GM12878 (cell line): ENCODE data around the gene TMEM238L. TPM values are rescaled to one million over a fixed set of nuclear protein-coding genes. Genes with fewer than 3 reads are reported as not detected.

ENCODE experiments used
- ATAC-seq: fragments of 200-7000 bp; cut with Tn5 transposase; 3 replicates; pipeline ENCODE4 v1.9.1; 2020; ENCODE audit warnings: mild to moderate bottlenecking, moderate library complexity
- BruUV-seq: library from RNA; stranded (reverse); fragments of 400-500 nt; replicated peaks from 2 replicates; lab custom pipeline; 2021; lab: Mats Ljungman, UMichigan
- CTCF ChIA-PET: fragments of 300-600 bp; sonication (Branson Sonifier 250); formaldehyde crosslinking; extraction: SDS; loops from one replicate; lab custom pipeline; 2021; ENCODE audit warnings: inconsistent platforms; lab: Yijun Ruan, JAX
- POLR2A ChIA-PET: fragments of 350-600 bp; formaldehyde crosslinking; extraction: SDS; loops from one replicate; lab custom pipeline; 2021; ENCODE audit warnings: inconsistent platforms; lab: Charles Lee
- RAD21 ChIA-PET: fragments of 300-600 bp; sonication (Branson Sonifier 250); formaldehyde crosslinking; loops from one replicate; lab custom pipeline; 2023; ENCODE audit warnings: antibody characterized with exemption; ENCODE audit not compliant: unreplicated experiment; lab: Charles Lee
- SMC1A ChIA-PET: fragments of 300-600 bp; sonication (Branson Sonifier 250); formaldehyde crosslinking; loops from one replicate; lab custom pipeline; 2023; ENCODE audit not compliant: unreplicated experiment, uncharacterized antibody; lab: Charles Lee
- DNase-seq: peaks from one replicate; pipeline ENCODE4 v3.0.0-alpha.2; 2011; ENCODE audit warnings: low read depth, low spot score
- FAIRE-seq: peaks from 3 replicates; lab custom pipeline; 2011; peaks lifted over from hg19 to GRCh38; lab: Jason Lieb, UNC
- H2AFZ ChIP-seq: 2 replicates; pipeline ENCODE4 v1.6.0; 2011; ENCODE audit warnings: low read depth, low read length, control low read depth; ENCODE audit not compliant: control insufficient read depth
- H3K27ac ChIP-seq: 2 replicates; pipeline ENCODE4 v1.5.1; 2011; ENCODE audit warnings: control low read depth; ENCODE audit not compliant: control insufficient read depth, insufficient read depth
- H3K27me3 ChIP-seq, 2 experiments: replicated peaks in 1 of 2; 2 replicates each; pipeline versions ENCODE4 v1.6.0 to v1.6.1; 2011; ENCODE audit warnings: low read length in 1 of 2; ENCODE audit not compliant: control insufficient read depth in 2 of 2, insufficient read depth in 2 of 2
- H3K36me3 ChIP-seq, 2 experiments: 2 replicates each; pipeline ENCODE4 v1.5.1; 2011; ENCODE audit warnings: low read length in 1 of 2; ENCODE audit not compliant: control insufficient read depth in 2 of 2, insufficient read depth in 2 of 2
- H3K4me1 ChIP-seq: 2 replicates; pipeline ENCODE4 v1.6.1; 2011; ENCODE audit warnings: mild to moderate bottlenecking, low read length, moderate library complexity, mixed read lengths; ENCODE audit not compliant: control insufficient read depth, insufficient read depth
- H3K4me2 ChIP-seq: 2 replicates; pipeline ENCODE4 v1.6.0; 2011; ENCODE audit warnings: control low read depth; ENCODE audit not compliant: control insufficient read depth, insufficient read depth
- H3K4me3 ChIP-seq: fragments of 200-600 bp; sonication (generic); 2 replicates; pipeline ENCODE4 v1.5.1; 2016
- H3K79me2 ChIP-seq: 2 replicates; pipeline ENCODE4 v1.6.0; 2011; ENCODE audit warnings: low read length; ENCODE audit not compliant: control insufficient read depth, insufficient read depth
- H3K9ac ChIP-seq: 2 replicates; pipeline ENCODE4 v1.8.0; 2011; ENCODE audit warnings: low read length, control low read depth, mixed read lengths; ENCODE audit not compliant: control insufficient read depth, insufficient read depth
- H3K9me3 ChIP-seq: replicated peaks from 3 replicates; pipeline ENCODE4 v1.5.1; 2011; ENCODE audit warnings: mild to moderate bottlenecking, low read length; ENCODE audit not compliant: control insufficient read depth, insufficient read depth
- H4K20me1 ChIP-seq: 2 replicates; pipeline ENCODE4 v1.6.0; 2011; ENCODE audit not compliant: control insufficient read depth, insufficient read depth
- ASH2L ChIP-seq: fragments of 300-600, 200-600 bp; sonication (generic); IDR thresholded peaks from 2 replicates; pipeline ENCODE4 v1.6.1; 2017; ENCODE audit warnings: low read depth, mild to moderate bottlenecking, borderline replicate concordance
- BHLHE40 ChIP-seq, 2 experiments: fragments of 450-650 bp in 1 of 2; IDR thresholded peaks; 2 replicates each; pipeline ENCODE4 v1.6.1; 2011 to 2017; ENCODE audit warnings: low read depth in 2 of 2, borderline replicate concordance in 1 of 2, improper control_type of control experiment in 1 of 2, low read length in 1 of 2, mild to moderate bottlenecking in 1 of 2
- CBX3 ChIP-seq: fragments of 200-600 bp; sonication (generic); IDR thresholded peaks from 2 replicates; pipeline ENCODE4 v1.6.1; 2016; ENCODE audit warnings: low read depth, borderline replicate concordance
- CREB1 ChIP-seq: IDR thresholded peaks from 2 replicates; pipeline ENCODE4 v1.6.1; 2012; ENCODE audit warnings: low read depth, mild to moderate bottlenecking, inconsistent platforms
- FOXK2 ChIP-seq: fragments of 450-650 bp; IDR thresholded peaks from 2 replicates; pipeline ENCODE4 v1.6.1; 2017; ENCODE audit warnings: mild to moderate bottlenecking, moderate library complexity
- FOXM1 ChIP-seq: IDR thresholded peaks from 2 replicates; pipeline ENCODE4 v1.6.1; 2012; ENCODE audit warnings: low read depth, mild to moderate bottlenecking, inconsistent platforms, low read length, moderate library complexity
- NFIC ChIP-seq: IDR thresholded peaks from 2 replicates; pipeline ENCODE4 v1.6.1; 2012; ENCODE audit warnings: low read depth, mild to moderate bottlenecking, inconsistent platforms, low read length, moderate library complexity
- NRF1 ChIP-seq: conservative IDR thresholded peaks from 2 replicates; pipeline ENCODE4 v1.6.1; 2011; ENCODE audit warnings: mild to moderate bottlenecking, low read depth, low read length, improper control_type of control experiment
- PML ChIP-seq: IDR thresholded peaks from 2 replicates; pipeline ENCODE4 v1.6.1; 2012; ENCODE audit warnings: low read length, inconsistent platforms
- ZNF622 ChIP-seq: fragments of 450-650 bp; IDR thresholded peaks from 2 replicates; pipeline ENCODE4 v1.6.1; 2017; ENCODE audit warnings: mild to moderate bottlenecking, inconsistent platforms
- whole genome bisulfite sequencing: methylation state at CpG from one replicate; pipeline ENCODE4 v1.1.6; 2016; ENCODE audit warnings: low lambda C conversion rate; ENCODE audit not compliant: insufficient replicate concordance, insufficient coverage; ENCODE audit errors: missing lambda C conversion rate; 5-methylcytosine and 5-hydroxymethylcytosine counted together
- in situ Hi-C: fragments of 300-500 bp; cut with MboI; formaldehyde crosslinking; loops from 9 replicates; pipeline ENCODE4 v1.14.3; 2018; ENCODE audit warnings: mixed read lengths
- intact Hi-C: fragments of 100-400 bp; cut with micrococcal nuclease; formaldehyde crosslinking; loops from one replicate; pipeline ENCODE4 v1.14.2; 2022; ENCODE audit not compliant: unreplicated experiment
- polyA plus RNA-seq, 11 experiments: library from polyadenylated mRNA; depleted of rRNA in 4 of 11; unstranded in 6 of 11; stranded (reverse) in 5 of 11; fragments of >200 nt; fragmentation: Nextera tagmentation in 4 of 11; fragmentation: Illumina TruSeq in 1 of 11; extraction: Ambion mirVana in 4 of 11; extraction: Trizol in 1 of 11; gene quantifications; 1 replicate in 1 of 11; 2 replicates in 10 of 11; pipeline versions ENCODE4 v1.2.1 to v1.2.3, GENCODE V29; 2011 to 2016; ENCODE audit warnings: inconsistent platforms in 2 of 11, missing spikeins in 2 of 11, low read depth in 1 of 11
- total RNA-seq, 4 experiments: library from RNA; depleted of rRNA in 3 of 4; stranded (reverse); fragments of >200 nt in 3 of 4; fragmentation: Illumina TruSeq in 1 of 4; extraction: Trizol in 1 of 4; gene quantifications; 2 replicates each; pipeline versions ENCODE4 v1.2.1 to v1.2.3, GENCODE V29; 2013 to 2021
- TF ChIP-seq, protein P1 (sequence below): fragments of 450-650 bp; IDR thresholded peaks from 2 replicates; pipeline ENCODE4 v1.6.1; 2016; ENCODE audit warnings: mild to moderate bottlenecking
- TF ChIP-seq, protein P2 (sequence below): IDR thresholded peaks from 2 replicates; pipeline ENCODE4 v1.6.1; 2012; ENCODE audit warnings: low read depth, low read length, improper control_type of control experiment
- TF ChIP-seq, protein P3 (sequence below): fragments of 450-650 bp; IDR thresholded peaks from 2 replicates; pipeline ENCODE4 v1.6.1; 2016; ENCODE audit warnings: mild to moderate bottlenecking
- TF ChIP-seq, protein P4 (sequence below): fragments of 150-350 bp; IDR thresholded peaks from 2 replicates; pipeline ENCODE4 v1.6.1; 2014; ENCODE audit warnings: mild to moderate bottlenecking, low read depth, low read length
- TF ChIP-seq, protein P5 (sequence below): fragments of 450-650 bp; IDR thresholded peaks from 2 replicates; pipeline ENCODE4 v1.6.1; 2017; ENCODE audit warnings: borderline replicate concordance

The TMEM238L gene
- total and polyA plus RNA-seq, 10 of the 15 experiments (the other 5 are each of a cell fraction or from before 2014, with no cell fraction given): not detected

DNA sequence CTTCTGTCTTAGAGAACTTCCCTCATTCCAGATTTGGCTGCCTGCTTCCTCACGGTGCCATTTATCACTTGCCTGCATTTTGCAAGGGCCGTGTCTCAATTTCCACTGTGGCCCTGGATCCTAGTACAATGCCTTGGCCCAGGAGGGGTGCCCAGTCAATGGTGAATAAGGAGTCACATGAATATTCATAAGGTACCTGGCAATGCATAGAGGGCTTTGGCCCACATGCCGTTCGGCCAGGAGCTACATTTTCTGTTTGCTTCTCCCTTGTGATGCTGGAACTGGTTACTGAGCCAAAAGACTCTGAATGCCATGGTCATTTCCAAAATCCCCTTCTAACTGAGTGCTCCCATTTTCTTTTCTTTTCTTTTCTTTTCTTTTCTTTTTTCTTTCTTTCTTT lies 38.8 kb upstream of the TMEM238L start:
- H4K20me1 ChIP-seq: no peaks in the 10 kb centered on the region
- BruUV-seq: no TSS peak
- H3K4me3 ChIP-seq: no peak overlapping the region
- no peaks in the 10 kb centered on the region for H3K9me3 ChIP-seq
- intact Hi-C loops (no loop called here), in situ Hi-C loops (no loop called here)
- H3K4me1 ChIP-seq: no peaks in the 10 kb centered on the region
- H3K4me2 ChIP-seq: no peak overlapping the region
- H3K36me3 ChIP-seq: no peaks in the 10 kb centered on the region
- ChIA-PET CTCF (interaction anchor here (1.1 to 4.4 kb wide), 3 partner anchors 70 to 213 kb away, joined by 3 to 53 read pairs (median 11); no protein-coding TSS in a partner anchor), RAD21 (interaction anchor here (1.3 to 3.3 kb wide), 2 partner anchors 106 to 196 kb away, joined by 3 to 17 read pairs; no protein-coding TSS in a partner anchor), SMC1A (interaction anchor here (3.2 kb wide), 1 partner anchor 198 kb away, joined by 12 read pairs; no protein-coding TSS in a partner anchor), POLR2A (no interaction called here)
- TF ChIP-seq FOXM1 (no peak), CREB1 (no peak), ASH2L (no peak), CBX3 (no peak), BHLHE40 (IDR thresholded peaks at IDR 0.05; ENCODE audit: borderline replicate concordance in 1 of 2, low read depth in 2 of 2, low read length in 1 of 2) (no peak), FOXK2 (no peak), ZNF622 (no peak), NRF1 (no peak), PML (no peak), NFIC (no peak)
- TF ChIP-seq, protein P1, sequence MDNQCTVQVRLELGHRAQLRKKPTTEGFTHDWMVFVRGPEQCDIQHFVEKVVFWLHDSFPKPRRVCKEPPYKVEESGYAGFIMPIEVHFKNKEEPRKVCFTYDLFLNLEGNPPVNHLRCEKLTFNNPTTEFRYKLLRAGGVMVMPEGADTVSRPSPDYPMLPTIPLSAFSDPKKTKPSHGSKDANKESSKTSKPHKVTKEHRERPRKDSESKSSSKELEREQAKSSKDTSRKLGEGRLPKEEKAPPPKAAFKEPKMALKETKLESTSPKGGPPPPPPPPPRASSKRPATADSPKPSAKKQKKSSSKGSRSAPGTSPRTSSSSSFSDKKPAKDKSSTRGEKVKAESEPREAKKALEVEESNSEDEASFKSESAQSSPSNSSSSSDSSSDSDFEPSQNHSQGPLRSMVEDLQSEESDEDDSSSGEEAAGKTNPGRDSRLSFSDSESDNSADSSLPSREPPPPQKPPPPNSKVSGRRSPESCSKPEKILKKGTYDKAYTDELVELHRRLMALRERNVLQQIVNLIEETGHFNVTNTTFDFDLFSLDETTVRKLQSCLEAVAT: no peak
- TF ChIP-seq, protein P2, sequence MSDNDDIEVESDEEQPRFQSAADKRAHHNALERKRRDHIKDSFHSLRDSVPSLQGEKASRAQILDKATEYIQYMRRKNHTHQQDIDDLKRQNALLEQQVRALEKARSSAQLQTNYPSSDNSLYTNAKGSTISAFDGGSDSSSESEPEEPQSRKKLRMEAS: no peak
- TF ChIP-seq, protein P3, sequence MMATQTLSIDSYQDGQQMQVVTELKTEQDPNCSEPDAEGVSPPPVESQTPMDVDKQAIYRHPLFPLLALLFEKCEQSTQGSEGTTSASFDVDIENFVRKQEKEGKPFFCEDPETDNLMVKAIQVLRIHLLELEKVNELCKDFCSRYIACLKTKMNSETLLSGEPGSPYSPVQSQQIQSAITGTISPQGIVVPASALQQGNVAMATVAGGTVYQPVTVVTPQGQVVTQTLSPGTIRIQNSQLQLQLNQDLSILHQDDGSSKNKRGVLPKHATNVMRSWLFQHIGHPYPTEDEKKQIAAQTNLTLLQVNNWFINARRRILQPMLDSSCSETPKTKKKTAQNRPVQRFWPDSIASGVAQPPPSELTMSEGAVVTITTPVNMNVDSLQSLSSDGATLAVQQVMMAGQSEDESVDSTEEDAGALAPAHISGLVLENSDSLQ: no peak
- TF ChIP-seq, protein P4, sequence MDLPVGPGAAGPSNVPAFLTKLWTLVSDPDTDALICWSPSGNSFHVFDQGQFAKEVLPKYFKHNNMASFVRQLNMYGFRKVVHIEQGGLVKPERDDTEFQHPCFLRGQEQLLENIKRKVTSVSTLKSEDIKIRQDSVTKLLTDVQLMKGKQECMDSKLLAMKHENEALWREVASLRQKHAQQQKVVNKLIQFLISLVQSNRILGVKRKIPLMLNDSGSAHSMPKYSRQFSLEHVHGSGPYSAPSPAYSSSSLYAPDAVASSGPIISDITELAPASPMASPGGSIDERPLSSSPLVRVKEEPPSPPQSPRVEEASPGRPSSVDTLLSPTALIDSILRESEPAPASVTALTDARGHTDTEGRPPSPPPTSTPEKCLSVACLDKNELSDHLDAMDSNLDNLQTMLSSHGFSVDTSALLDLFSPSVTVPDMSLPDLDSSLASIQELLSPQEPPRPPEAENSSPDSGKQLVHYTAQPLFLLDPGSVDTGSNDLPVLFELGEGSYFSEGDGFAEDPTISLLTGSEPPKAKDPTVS: no peak
- TF ChIP-seq, protein P5, sequence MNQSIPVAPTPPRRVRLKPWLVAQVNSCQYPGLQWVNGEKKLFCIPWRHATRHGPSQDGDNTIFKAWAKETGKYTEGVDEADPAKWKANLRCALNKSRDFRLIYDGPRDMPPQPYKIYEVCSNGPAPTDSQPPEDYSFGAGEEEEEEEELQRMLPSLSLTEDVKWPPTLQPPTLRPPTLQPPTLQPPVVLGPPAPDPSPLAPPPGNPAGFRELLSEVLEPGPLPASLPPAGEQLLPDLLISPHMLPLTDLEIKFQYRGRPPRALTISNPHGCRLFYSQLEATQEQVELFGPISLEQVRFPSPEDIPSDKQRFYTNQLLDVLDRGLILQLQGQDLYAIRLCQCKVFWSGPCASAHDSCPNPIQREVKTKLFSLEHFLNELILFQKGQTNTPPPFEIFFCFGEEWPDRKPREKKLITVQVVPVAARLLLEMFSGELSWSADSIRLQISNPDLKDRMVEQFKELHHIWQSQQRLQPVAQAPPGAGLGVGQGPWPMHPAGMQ: no peak
- FAIRE-seq: no peak
- WGBS: 69% methylated on average over 4 of the region's 4 CpGs
- ATAC-seq: no peak
- no peak overlapping the region for H3K27ac ChIP-seq
- no peaks in the 10 kb centered on the region for H3K79me2 ChIP-seq
- H3K27me3 ChIP-seq: peaks cover 0 to 1% of the 10 kb centered on the region in 2 experiments; a peak in 1 of 4 replicates
- DNase-seq: no peak
- no peak overlapping the region for H2AFZ ChIP-seq
- H3K9ac ChIP-seq: no peak overlapping the region
